ENCODE results near the gene ASPHD2.

ASPHD2 gene

DNA sequence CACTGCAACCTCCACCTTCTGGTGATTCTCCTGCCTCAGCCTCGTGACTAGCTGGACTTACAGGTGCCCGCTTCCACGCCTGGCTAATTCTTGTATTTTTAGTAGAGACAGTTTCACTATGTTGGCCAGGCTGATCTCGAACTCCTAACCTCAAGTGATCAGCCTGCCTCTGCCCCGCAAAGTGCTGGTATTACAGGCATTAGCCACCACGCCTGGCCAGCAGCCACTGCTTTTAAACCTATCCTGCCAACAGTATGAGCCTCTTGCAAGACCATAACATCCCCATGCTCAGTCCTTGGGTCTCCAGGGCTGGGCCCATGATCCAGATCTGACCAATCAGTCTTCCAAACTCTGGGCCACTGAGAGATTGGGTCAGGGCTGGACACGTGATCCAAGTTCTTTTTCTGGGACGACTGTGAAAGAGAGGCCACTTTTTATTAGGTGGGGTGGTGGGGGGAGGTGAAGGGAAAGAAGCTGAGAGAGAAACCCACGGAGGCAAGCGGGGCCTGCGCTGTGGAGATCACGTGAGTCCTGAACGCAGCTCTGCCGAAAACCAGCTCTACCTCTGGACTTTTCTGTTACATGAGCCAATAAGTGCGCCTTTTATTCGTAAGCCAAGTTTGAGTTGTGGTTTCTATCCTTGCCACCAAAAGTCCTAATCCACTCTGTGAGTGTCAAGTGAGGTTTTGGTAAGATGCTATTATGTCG, 17.9 kb downstream of the ASPHD2 start:
- DNase-seq (ENCODE audit: low read depth): no peak

DNA sequence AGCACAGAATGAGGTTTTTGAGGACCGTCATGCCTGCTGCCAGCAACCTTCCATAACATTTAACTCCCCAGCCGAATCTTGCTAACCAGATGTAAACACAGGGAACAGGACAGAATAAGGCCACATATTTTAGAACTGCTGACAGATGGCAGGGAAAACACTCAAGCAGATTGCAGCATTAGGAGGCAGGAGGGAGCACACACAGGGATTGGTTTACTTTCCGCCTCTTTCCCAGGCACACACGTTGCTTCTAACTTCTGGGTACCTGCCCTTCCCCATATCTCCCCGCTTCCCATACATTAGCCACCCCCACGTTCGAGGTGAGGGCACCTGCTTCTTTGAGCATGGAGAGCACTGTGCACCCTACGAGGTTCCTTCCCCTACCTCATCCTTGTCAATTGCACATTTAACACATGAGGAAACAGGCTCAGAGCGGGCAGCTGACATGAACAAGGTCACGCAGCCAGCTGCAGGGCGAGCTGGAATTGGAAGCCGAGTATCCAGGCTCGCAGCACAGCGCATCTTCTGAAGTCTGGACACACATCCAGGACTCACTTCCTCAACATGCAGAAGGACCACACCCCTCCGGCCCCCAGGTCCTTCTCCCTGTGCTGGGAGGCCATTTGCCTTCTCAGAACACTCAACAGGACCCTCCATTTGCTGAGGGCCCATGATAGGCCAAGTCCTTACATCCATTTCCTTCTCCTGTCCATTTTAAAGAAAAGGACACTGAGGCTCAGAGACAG, 18.7 kb downstream of the ASPHD2 start:
- no peak for DNase-seq (ENCODE audit: low read depth)

DNA sequence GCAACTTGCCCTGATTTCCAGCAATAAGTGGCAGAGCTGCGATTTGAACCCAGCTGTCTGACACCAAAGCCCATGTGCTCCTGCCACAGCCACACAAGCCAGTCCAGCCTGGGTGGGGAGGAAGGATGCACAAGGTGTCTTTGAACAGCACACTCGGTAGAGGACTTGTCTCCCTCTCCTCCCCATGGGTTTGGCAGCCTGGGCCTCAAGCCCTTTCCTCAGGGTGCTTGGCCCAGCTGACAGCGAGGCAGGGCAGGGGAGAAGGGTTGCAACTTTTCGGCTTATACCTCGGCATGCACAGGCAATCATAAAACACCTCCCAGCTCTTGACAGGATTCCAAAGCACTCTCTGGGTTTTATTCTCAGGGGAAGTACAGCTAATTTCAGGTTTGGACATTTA, 19.3 kb downstream of the ASPHD2 start:
- DNase-seq (ENCODE audit: low read depth): no peak

DNA sequence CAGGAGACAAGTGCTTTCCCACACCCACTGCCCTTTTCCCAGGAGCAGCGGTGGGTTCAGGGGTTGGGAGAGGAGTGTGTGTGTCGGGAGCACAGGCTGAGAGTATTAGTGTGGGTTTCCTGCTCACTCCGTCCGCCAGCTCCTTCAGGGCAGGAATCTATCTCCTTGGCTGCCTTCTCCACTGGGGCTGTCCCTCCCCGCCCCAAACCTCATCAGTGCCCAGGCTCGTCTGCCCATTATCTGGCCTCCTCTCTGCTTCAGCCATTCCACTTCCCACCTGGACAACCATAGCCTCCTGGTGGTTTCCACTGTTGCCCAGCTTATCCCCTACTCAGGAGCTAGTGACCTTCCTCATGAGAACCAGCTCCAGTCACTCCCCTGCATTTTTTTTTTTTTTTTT, 19.9 kb downstream of the ASPHD2 start:
- DNase-seq (ENCODE audit: low read depth): no peak

DNA sequence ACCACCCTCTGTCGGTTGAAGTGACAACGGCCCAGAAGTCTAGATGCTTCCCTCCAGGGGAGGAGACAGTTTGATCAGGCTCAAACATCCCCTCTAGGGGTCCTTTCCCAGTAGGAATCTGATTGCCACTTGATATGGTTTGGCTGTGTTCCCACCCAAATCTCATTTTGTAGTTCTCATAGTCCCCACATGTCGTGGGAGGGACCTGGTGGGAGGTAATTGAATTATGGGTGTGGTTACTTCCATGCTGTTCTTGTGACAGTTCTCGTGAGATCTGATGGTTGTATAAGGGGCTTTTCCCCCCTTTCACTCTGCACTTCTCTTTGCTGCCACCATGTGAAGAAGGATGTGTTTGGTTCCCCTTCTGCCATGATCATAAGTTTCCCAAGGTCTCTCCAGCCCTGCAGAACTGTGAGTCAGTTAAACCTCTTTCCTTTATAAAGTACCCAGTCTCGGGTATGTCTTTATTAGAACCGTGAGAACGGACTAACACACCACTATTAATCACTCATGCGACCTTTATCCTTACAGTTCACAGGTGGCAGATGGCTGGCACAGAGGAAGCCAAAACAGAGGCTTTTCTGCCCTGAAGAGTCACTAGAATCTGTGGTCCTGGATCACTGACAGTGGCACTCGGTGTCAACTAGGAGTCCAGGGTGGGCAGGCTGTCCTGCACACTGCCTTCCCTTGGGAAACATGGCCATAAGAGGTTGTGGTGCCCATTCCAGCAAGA, 21.6 kb downstream of the ASPHD2 start:
- no peak for DNase-seq (ENCODE audit: low read depth)

DNA sequence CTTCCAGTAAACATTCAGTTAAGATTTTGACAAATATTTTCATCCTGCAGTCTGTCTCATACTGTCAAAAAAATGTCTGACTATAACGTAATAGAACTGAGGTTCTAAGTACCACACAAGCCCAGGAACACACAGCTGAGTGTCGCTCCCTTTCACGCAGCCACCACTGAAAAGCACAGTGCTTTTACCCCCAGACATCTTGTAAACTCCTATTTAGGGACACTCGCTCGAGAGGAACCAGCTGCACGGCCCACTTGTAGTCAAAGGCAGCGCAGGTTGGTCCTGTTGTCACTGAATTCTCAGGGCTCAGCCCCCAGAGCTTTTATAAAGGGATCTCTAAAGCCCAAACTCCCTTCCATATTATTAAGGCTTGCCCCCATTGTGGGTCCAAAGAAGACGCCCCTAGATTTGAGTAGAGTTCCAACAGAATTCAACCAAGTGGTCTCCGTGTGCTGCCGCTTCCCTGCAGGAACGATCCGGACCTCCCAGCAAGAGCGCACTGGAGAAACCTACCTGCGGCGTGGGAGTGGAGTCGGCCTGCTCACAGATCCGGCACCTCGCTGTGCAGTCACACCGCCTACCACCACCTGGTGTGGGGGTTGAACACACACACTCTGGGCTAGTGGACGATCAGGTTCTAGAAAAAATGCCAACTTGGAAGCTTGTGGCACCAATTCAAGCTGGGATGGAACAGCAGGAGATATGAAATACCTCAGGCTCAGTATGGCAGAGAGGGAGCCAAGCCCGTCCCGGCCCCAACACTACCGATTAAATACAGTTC, 23.4 kb downstream of the ASPHD2 start:
- no peak for DNase-seq (ENCODE audit: low read depth)

DNA sequence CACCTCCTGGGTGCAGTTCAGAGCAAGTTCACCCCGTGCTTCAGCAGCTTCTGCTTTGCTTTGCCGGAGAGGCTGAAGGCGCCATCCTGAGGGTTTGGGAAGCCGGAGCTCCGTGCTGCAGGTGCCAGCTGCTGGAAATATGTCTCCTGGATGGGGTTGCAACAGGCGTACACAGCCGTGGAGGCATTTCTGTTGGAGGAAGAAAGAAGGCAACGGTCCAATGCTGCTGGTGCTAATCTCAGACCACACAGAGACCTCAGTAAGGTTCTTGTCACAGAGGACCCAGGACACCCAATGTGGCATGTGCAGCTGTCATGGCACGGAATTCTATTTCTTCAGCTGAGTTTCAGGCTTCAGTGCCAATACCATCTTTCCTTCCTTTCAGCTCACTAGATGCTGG, 24.2 kb downstream of the ASPHD2 start:
- DNase-seq (ENCODE audit: low read depth): no peak

DNA sequence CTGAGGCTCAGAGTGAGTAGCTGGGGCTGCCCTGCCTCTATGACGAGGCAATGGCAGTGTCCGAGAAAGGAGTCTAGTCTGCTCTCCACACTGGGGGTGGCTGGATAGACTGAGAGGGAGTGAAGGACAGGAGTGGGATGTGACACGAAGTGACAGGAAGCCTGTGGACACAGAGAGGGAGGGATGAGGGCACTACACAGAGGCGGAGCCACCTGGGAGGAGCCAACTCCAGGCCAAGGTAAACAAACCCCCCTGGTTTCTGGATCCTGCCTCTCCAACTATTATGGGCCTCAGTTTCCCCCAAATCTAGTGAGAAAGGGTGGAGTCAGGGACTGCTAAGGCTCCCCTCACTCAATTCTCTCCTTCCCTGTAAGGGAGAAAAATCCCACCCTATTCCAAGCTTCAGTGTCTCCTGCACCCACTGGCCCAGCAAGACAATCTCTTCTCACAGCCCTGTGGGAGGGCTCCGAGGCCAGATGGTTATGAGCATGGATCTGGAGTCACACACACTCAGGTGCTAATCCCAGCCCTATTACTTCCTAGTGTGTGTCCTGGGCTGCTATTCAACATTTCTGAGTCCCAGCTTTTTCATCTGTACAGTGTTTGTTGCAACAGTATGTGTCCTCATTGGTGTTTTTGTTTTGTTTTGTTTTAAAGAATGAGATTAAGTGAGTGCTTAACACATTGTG, 24.9 kb downstream of the ASPHD2 start:
- DNase-seq (ENCODE audit: low read depth): no peak

DNA sequence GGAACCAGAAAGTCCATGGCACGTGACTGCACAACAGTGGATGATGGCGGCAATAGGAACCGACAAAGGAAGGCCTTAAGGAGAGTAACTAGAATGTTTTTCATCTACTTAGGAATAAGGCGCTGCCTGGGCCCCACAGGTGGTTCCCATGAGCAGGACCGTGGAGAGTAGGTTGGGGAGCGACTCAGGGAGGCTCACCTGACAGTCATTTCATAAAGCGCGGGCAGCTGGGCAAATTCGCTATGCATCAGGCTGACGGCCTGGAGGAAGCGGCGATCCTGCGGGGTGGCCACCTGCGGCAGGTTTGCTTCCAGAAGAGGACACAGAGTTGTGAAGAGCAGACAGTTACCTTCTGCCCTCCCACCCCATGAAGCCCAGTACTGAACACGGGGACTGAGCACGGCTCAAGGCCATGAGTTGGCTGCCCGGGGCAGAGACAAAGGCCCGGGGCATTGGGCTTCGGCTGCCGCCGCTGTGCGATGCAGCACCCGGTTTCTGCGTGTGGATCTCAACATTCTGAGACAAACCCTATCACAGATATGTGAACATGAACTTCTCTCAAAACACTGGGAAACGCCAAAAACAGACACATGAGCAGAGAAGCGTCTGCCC, 28.7 kb downstream of the ASPHD2 start:
- no peak for DNase-seq (ENCODE audit: low read depth)

DNA sequence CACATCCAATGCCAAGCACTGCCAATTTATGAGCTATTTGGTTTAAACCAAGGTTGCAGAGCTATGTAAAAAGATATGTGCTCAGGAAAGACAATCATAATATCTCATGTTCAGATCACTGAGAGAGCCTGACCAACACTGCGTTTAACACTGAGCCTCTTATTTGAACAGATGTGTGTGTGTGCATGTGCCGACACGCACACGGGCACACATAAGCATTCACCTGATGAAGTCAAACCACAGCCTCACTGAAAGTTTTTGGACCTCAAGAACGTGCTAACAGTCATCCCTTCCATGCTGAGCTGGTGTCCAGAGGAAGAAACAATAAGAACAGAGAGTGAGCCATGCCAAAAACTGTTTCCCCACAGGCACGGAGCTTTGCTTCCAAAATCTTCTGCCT, 31.1 kb downstream of the ASPHD2 start:
- DNase-seq (ENCODE audit: low read depth): no peak

DNA sequence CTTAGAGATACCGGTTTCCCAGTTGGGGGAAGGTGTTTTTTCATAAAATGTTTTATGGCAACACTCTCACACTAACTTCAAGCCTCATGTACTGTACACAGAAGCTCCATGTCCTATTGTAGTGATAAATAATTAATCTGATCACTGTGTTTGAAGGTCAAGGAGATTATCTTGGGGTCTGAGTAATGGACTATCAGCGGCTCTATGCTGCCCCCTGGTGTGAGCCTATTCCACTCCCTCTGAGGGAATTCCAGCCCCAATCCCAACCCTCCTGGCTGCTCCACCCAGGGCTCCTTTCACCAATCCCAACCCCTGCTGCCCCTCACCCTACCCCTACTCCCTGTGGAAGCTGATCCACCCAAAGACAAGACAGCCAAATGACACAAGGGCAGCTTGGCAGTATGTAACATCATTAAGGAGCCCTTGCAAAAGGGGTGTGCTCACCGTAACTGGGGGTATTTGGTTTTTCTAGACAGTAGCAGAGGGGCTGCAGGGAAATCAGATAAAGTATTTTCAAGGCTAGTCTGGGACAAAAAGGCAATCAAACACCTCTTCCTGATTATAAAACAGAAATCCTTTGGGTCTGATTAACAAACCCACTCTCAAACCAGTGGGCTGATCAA, 32.2 kb downstream of the ASPHD2 start:
- no peak for DNase-seq (ENCODE audit: low read depth)

DNA sequence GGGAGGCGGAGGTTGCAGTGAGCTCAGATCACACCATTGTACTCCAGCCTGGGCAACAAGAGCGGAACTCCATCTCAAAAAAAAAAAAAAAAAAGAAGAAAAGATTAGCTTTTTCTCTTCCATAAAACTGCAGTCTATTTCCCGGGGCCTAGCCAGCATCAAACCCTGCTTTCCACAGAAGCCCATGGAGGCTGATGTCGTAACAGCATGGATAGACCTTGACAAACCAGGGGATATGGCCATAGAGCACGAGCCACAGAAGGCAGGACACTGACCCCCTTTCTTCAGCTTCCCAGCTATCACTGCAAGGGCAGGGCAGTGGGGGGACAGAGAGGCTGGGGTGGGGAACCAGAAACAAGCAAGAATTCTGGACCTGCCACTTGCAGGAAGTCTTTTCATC, 33.0 kb downstream of the ASPHD2 start:
- no peak for DNase-seq (ENCODE audit: low read depth)

DNA sequence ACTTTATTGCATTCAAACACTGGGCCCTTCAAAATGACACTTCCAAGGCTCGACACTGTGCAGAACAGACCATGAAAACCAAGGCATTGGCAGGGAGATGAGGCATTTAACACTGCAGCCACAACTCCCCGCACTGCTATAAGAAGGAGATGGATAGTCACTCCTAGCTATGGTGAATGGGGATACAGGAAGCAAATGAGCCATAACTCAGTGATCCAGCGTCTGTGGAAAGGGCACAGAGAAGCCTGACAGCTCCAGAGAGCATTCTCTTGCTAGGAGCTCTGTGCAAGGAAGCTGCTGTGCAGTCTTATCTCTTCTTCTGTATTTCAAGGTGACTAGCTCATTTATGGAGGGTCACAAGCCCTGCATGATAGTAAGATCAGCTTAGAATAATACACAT, 33.6 kb downstream of the ASPHD2 start:
- no peak for DNase-seq (ENCODE audit: low read depth)

DNA sequence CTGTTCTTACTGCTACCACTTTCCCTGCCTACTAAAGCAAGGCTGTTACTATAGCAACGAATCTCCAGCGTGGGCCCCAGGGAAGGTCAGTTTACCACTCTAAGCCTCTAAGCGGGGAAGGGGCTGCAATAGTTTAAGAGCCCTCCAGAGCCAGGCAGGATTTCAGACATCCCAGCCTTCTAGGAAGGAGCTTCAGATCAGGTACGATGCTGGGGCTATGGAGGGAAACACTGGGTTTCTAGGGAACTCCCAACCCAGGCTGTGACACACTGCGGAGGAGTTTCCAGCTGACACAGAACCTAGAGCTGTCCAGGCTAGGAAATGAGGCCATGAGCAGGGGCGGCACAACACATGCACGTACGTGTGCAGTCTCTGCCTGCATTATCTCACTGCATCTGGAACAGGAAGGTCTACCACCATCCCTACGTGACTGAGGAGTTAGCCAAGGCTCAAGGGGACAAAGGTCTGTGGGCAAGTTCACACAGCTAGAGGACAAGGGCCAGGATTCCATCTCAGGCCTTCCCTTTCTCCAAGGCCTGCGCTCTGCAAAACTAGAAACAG, 34.1 kb downstream of the ASPHD2 start:
- DNase-seq (ENCODE audit: low read depth): no peak

DNA sequence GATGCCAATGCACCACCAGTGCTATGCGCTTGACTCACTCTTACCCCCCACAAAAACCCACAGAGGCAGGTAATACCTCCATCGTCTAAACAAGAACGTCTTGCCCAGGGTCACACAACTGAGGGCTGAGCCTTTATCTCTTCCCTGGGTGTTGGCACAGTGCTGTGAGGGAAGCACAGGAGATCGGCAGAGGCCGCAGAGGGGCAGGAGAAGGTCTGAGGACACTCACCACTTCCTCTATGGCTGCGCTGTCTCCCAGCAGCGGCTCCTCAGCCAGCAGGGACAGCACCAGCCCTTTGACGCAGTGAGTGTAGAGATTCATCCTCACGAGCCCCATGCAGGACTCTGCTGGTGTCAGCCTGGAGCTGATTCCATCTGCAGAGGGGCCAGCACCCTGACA, 34.6 kb downstream of the ASPHD2 start:
- no peak for DNase-seq (ENCODE audit: low read depth)

DNA sequence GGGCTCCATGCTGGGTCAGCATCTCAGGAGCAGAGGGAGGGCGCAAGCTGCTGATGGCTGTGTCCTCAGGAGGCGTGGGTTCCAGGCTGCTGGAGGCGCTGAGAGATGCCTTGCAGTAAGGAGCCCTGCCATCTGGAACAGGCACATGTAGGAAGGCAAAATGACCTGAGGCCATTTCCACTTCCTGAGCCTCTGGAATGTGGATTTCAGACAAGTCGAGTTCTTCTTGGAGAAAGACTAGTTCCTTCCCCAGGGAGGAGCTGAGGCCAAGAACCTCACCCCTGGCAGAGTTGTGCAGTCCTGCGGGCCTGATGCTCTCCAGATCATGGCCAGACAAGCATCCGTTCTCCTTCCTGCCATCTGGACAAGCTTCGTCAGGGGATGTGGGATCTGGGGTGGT, 35.3 kb downstream of the ASPHD2 start:
- DNase-seq (ENCODE audit: low read depth): no peak

DNA sequence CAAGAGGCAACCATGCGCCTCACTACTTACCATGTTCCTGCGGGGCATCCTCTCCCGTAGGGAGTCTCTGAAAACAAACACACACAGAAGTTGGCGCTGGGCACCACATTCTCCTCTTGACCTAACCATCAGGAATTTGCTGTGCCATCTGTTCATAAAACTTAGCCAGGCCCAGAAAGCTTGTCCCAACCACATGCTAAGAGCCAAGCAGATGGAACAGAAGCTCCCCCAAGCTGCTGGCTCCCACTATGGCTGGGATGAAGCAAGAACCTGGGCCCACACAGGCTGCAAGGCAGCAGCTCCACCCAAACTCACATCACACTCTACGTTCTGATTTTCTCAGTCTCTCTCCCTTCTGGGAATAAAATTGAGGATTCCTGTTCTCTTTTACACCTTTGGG, 37.1 kb downstream of the ASPHD2 start:
- DNase-seq (ENCODE audit: low read depth): no peak

DNA sequence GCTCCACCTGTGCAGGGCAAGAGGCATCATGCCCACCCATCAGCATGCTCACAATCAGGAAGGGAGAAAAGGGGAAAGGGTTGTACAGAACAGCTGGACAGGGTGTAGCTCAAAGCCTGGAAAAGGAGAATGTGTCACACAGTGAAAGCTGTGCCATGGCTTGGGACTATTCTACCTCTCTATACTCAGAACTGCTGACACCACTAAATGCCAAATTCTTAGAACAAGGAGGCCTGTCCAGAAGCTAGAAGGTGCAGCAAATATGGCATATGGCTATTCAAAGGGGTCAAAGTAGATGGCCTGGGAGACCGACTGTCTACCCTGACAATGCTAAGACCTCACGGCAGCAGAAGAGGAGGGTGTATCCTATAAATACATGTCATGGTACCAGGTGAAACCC, 41.7 kb downstream of the ASPHD2 start:
- no peak for DNase-seq (ENCODE audit: low read depth)

DNA sequence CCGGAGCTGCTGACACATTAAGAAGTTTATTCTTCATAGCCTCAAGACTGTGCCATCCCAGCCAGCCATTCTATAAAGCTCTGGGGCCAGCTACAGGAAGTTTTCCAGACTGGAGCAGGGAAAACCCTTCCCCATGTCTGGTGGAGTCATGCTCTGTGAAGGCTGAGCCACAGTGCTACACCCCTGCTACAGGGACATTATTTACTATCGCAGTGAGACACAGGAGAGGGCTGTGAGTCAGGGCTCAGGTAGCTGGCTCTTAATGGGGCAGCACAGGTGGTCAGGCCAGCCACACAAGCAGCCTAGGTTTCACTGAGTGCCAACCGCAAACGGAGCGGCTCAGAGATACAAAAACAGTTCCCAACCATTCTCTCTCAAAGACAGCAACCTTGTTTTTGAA, 42.5 kb downstream of the ASPHD2 start:
- DNase-seq (ENCODE audit: low read depth): no peak

DNA sequence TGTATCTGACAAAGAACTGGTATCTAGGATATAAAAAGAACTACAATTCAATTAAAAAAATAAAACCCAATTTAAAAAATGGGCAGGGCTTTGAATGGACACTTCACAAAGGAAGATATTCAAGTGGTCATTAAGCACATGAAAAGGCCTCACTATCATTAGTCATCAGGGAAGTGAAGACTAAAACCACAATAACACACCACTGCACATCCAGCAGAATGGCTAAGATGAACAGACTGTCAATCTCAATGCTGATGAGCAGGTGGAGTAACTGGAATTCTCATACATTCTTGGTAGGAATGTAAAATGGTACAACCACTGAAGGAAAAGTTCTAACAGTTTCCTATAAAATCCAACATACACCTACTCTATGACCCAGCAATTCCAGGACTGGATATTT, 45.6 kb downstream of the ASPHD2 start:
- DNase-seq (ENCODE audit: low read depth): no peak

Data from activated T-cell treated with anti-CD3 and anti-CD28 coated beads for 24 hours (primary cell).